Osteoblast (primary cell): Measurements from ENCODE around the gene SPATA13. TPM values are rescaled to one million over a fixed set of nuclear protein-coding genes. Genes with fewer than 3 reads are reported as not detected.
"Not testable (repeated sequence)": the region's sequence is repeated elsewhere in the genome, so short reads cannot be mapped to it uniquely, and the experiment has no call there.

ENCODE experiments used
- DNase-seq: peaks from one replicate; pipeline ENCODE4 v3.0.0; 2011; ENCODE audit warnings: low spot score, mixed read lengths; ENCODE audit not compliant: insufficient read length; ENCODE audit errors: missing footprints
- H2AFZ ChIP-seq: 2 replicates; pipeline ENCODE4 v1.6.0; 2011; ENCODE audit warnings: mild to moderate bottlenecking, low read length
- H3K27ac ChIP-seq: 2 replicates; pipeline ENCODE4 v1.5.1; 2011; ENCODE audit warnings: mild to moderate bottlenecking, low read depth, low read length, moderate library complexity
- H3K27me3 ChIP-seq: 2 replicates; pipeline ENCODE4 v1.6.0; 2012; ENCODE audit warnings: mild to moderate bottlenecking, control low read depth, inconsistent platforms, low read length, moderate library complexity; ENCODE audit not compliant: insufficient read depth
- H3K36me3 ChIP-seq: 2 replicates; pipeline ENCODE4 v1.5.1; 2011; ENCODE audit warnings: mild to moderate bottlenecking, low read length, control low read depth, moderate library complexity; ENCODE audit not compliant: insufficient read depth
- H3K4me1 ChIP-seq: 2 replicates; pipeline ENCODE4 v1.5.1; 2011; ENCODE audit warnings: mild to moderate bottlenecking, low read length, control low read depth, moderate library complexity; ENCODE audit not compliant: insufficient read depth
- H3K4me2 ChIP-seq: 2 replicates; pipeline ENCODE4 v1.6.0; 2011; ENCODE audit warnings: mild to moderate bottlenecking, low read length; ENCODE audit not compliant: insufficient read depth
- H3K4me3 ChIP-seq: fragments of 200-600 bp; sonication (generic); 3 replicates; pipeline ENCODE4 v1.5.1; 2012; ENCODE audit warnings: mild to moderate bottlenecking, low read length, inconsistent platforms; ENCODE audit not compliant: insufficient read depth
- H3K79me2 ChIP-seq: 2 replicates; pipeline ENCODE4 v1.6.0; 2012; ENCODE audit warnings: mild to moderate bottlenecking, low read length, control low read depth, inconsistent platforms; ENCODE audit not compliant: insufficient read depth
- H3K9me3 ChIP-seq: 2 replicates; pipeline ENCODE4 v1.5.1; 2011; ENCODE audit warnings: low read depth, low read length, control low read depth
- H4K20me1 ChIP-seq: 2 replicates; pipeline ENCODE4 v1.6.0; 2012; ENCODE audit warnings: mild to moderate bottlenecking, low read length, control low read depth; ENCODE audit not compliant: insufficient read depth
- total RNA-seq: library from RNA; depleted of rRNA; stranded (reverse); fragments of >200 nt; gene quantifications from 2 replicates; pipeline ENCODE4 v1.2.3, GENCODE V29; 2012
- TF ChIP-seq, protein P1 (sequence below): IDR thresholded peaks from 2 replicates; pipeline ENCODE4 v1.5.1; 2011; ENCODE audit warnings: mild to moderate bottlenecking, low read depth, low read length, moderate library complexity; ENCODE audit errors: extremely low read depth

The SPATA13 gene
- total RNA-seq, 1 donor: 40.2 TPM

DNA sequence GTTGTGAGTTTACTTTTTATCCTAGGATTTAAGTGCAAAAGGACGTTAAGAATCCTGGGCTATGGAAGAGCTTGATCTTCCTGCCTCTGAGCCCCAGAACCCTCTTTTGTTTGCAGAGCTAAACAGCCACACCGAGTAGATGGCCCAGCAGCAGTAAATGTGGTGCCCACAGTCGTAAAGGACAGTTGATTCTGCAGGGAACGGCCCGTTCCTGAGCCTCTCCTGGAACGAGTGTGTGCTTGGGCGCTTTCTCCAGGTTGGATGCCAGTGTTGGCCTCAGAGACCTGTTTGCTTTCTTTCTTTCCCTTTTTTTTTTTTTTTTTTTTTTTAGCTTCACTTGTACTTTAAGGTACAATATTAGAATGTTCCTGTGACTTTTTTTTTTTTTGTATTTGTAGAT, 41.7 kb downstream of the SPATA13 start:
- Histone ChIP-seq H3K4me1 (no peaks in the 10 kb centered on the region), H3K4me2 (no peak overlapping the region)

DNA sequence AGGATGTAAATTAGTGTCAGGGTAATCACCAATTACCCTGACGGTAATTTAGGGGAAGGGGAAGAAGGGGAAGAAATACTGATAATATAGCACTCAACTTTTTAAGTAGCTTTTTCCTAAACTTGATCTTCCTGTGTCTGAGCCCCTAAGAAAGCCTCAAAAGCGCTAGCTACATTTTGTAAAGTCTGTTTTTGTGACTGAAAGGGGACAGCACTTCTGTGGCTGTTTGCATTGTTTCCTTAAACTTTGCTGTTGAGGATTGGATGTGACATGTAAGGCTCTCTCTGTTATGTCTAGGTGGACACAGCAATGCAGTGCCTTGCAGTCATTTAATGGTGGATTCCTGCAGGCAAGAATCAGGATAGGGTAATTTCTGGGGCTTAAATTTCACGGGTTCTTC, 42.8 kb downstream of the SPATA13 start:
- Histone ChIP-seq H3K4me1 (peaks cover 5% of the 10 kb centered on the region), H3K36me3 (no peaks in the 10 kb centered on the region), H3K9me3 (no peaks in the 10 kb centered on the region), H3K27ac (no peak overlapping the region), H3K4me3 (no peak overlapping the region), H4K20me1 (no peaks in the 10 kb centered on the region), H3K4me2 (no peak overlapping the region), H3K27me3 (peaks cover 3% of the 10 kb centered on the region), H2AFZ (no peak overlapping the region), H3K79me2 (no peaks in the 10 kb centered on the region)
- no peak for DNase-seq
- TF ChIP-seq, protein P1, sequence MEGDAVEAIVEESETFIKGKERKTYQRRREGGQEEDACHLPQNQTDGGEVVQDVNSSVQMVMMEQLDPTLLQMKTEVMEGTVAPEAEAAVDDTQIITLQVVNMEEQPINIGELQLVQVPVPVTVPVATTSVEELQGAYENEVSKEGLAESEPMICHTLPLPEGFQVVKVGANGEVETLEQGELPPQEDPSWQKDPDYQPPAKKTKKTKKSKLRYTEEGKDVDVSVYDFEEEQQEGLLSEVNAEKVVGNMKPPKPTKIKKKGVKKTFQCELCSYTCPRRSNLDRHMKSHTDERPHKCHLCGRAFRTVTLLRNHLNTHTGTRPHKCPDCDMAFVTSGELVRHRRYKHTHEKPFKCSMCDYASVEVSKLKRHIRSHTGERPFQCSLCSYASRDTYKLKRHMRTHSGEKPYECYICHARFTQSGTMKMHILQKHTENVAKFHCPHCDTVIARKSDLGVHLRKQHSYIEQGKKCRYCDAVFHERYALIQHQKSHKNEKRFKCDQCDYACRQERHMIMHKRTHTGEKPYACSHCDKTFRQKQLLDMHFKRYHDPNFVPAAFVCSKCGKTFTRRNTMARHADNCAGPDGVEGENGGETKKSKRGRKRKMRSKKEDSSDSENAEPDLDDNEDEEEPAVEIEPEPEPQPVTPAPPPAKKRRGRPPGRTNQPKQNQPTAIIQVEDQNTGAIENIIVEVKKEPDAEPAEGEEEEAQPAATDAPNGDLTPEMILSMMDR: no peak

More for the DNA sequence above, 41.7 kb downstream of the SPATA13 start:
- Histone ChIP-seq H3K27ac (no peak overlapping the region), H3K27me3 (peaks cover 3% of the 10 kb centered on the region), H3K36me3 (no peaks in the 10 kb centered on the region), H3K9me3 (no peaks in the 10 kb centered on the region), H3K79me2 (no peaks in the 10 kb centered on the region), H4K20me1 (no peaks in the 10 kb centered on the region), H2AFZ (no peak overlapping the region), H3K4me3 (no peak overlapping the region)
- no peak for DNase-seq
- TF ChIP-seq, protein P1: no peak

DNA sequence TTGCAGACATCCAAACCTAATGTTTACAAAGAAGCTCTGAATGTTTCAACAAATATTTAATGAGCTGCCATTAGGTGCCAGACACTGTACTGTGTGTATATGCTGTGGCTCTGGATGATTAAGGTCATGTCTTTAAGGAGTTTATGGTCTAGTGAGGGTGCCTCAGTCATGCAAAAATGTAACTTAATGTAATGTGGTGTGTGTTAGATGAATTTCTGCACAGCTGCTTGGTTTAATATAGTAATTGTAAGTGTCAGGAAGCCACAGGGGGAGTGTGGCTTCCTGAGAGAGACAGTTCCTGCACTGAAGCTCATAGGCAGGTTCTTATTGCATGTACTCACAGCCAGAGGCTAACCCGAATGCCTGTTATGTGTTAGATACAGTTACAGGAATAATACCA, 43.3 kb downstream of the SPATA13 start:
- H3K4me3 ChIP-seq: no peak overlapping the region
- no peak overlapping the region for H2AFZ ChIP-seq
- H3K36me3 ChIP-seq: no peaks in the 10 kb centered on the region
- TF ChIP-seq, protein P1: no peak
- peaks cover 3% of the 10 kb centered on the region for H3K27me3 ChIP-seq
- H3K4me1 ChIP-seq: peaks cover 9% of the 10 kb centered on the region
- no peak for DNase-seq
- no peaks in the 10 kb centered on the region for H4K20me1 ChIP-seq
- no peaks in the 10 kb centered on the region for H3K79me2 ChIP-seq
- no peak overlapping the region for H3K4me2 ChIP-seq
- H3K27ac ChIP-seq: no peak overlapping the region
- no peaks in the 10 kb centered on the region for H3K9me3 ChIP-seq

DNA sequence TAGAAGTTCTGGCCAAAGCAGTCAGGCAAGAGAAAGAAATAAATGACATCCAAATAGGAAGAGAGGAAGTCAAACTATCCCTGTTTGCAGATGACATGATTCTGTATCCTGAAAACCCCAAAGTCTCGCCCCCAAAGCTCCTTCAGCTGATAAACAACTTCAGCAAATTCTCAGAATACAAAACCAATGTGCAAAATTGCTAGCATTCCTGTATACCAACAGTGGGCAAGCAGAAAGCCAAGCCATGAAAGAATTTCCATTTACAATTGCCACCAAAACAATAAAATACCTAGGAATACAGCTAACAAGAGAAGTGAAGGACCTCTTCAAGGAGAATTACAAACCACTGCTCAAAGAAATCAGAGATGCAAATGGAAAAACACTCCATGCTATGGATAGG, 44.6 kb downstream of the SPATA13 start:
- H3K4me3 ChIP-seq, DNase-seq, H3K79me2 ChIP-seq, H4K20me1 ChIP-seq, H3K4me2 ChIP-seq, H3K4me1 ChIP-seq, H3K36me3 ChIP-seq, H3K27me3 ChIP-seq, H2AFZ ChIP-seq, H3K27ac ChIP-seq, H3K9me3 ChIP-seq: not testable (repeated sequence)
